GM18502 (cell line): Measurements from ENCODE around the gene IFTAP.

Experiments used
- ATAC-seq: cut with Tn5 transposase; IDR thresholded peaks from one replicate; pipeline ENCODE4 v1.9.1; 2021; ENCODE audit warnings: mild to moderate bottlenecking; ENCODE audit not compliant: unreplicated experiment, poor library complexity

The IFTAP gene

DNA sequence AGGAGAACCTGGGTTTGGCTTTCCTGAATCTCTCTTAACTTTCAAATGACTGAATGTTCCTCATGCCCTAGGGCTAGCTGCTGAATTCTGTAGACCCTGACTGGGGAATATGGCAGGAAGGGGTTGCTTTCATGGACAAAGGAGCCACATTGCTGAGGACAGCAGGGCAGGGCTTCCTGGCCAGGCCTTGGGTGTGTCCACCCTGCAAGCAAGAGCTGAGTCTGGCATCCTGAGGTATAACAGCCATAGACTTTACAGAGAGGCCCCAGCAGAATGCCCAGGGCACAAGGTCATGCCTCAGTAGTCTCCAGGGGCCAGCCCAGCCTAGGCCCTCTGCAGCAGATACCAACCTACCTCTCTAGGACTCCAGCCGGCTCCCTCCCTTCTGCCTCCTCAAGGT, 105.9 kb downstream of the IFTAP start:
- no peak for ATAC-seq

DNA sequence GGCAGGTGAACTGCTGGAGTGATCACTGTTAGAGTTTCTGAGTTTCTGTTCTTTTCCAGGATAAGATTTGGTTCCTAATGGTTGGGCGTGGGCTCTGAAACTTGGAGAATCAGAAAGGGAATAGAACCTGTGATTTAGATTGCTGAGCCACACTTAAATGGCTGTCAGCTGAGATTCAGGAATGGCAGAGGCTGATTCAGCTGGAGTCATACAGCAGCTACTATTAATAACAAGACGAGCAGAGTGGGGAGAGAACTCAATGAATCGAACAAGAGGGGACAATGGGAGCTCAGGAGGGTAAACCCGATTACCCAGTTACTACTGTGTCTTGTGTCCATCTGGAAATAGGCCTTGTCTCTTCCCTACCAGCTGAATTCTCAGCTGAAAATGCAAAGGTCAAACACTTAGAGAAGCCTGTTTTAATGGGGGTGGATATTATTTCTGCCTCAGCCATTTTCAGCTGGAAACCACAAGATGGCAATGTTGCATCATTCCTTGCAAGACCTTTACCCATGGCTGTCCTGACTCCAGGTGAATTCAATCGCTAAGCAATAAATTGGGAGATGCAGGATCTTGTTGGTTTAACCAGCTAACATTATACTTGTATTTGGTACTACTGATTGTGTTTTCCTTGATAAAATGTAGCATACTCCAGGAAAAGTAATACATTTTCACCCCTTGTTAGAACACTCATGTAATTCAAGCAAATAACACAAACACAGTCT, 108.2 kb downstream of the IFTAP start:
- peak; percentile 89 for ATAC-seq

DNA sequence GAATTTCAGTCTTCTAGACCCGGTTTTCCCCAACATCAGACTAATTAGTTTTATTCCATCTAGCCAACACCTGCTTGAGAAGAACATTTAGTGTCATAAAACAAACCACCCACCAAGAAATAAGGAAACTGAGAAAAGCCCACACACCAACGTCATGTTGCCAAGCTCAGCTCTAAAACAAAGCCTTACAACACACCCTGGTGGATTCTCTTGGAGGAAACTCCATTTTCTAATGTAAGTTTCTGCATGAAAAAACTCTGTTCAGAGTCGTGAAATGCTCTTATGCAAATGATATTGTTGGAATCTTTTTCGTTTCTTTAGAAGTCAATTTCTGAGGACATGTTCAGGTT, 108.7 kb downstream of the IFTAP start:
- peak; percentile 70 for ATAC-seq
